Breast epithelium (tissue), 3 donors: ENCODE measurements around the gene TBC1D1.

Experiments used
- POLR2AphosphoS5 ChIP-seq, 3 donors: sonication (generic); formaldehyde crosslinking; IDR thresholded peaks; one replicate each; pipeline ENCODE4 v1.6.1; 2017; ENCODE audit warnings: antibody characterized with exemption in 3 of 3
- TF ChIP-seq, protein P1 (sequence below), 3 donors: fragments of 450-650 bp; IDR thresholded peaks; one replicate each; pipeline ENCODE4 v1.5.1; 2016 to 2017; ENCODE audit warnings: antibody characterized with exemption in 3 of 3, mild to moderate bottlenecking in 3 of 3, moderate library complexity in 3 of 3

DNA sequence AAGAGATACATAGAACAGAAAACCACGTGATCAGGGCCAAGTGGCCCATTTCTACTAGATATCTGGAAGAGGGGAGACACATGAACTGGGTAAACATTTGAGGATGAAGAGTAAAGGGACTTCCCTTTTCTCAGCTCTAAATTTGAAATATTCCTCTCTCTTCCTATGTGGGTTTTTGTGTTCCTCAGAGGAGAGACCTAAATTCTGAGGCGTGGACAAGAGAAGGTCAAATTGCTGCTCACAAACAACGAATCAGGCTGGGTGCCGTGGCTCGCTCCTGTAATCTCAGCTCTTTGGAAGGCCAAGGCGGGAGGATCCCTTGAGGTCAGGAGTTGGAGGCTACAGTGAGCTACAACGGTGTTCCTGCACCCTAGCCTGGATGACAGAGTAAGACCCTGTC, 285.3 kb downstream of the TBC1D1 start:
- TF ChIP-seq, protein P1, sequence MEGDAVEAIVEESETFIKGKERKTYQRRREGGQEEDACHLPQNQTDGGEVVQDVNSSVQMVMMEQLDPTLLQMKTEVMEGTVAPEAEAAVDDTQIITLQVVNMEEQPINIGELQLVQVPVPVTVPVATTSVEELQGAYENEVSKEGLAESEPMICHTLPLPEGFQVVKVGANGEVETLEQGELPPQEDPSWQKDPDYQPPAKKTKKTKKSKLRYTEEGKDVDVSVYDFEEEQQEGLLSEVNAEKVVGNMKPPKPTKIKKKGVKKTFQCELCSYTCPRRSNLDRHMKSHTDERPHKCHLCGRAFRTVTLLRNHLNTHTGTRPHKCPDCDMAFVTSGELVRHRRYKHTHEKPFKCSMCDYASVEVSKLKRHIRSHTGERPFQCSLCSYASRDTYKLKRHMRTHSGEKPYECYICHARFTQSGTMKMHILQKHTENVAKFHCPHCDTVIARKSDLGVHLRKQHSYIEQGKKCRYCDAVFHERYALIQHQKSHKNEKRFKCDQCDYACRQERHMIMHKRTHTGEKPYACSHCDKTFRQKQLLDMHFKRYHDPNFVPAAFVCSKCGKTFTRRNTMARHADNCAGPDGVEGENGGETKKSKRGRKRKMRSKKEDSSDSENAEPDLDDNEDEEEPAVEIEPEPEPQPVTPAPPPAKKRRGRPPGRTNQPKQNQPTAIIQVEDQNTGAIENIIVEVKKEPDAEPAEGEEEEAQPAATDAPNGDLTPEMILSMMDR (IDR thresholded peaks at IDR 0.05) = no peak
- no peak for TF ChIP-seq POLR2AphosphoS5 (IDR thresholded peaks at IDR 0.05)
